Activated T-helper 1 cell treated with anti-CD3 and anti-CD28 coated beads, Interleukin-2, amount 50 U/mL, for 16 hours (primary cell): ENCODE measurements around the gene RXRA.

Experiments used
- DNase-seq, 2 donors: peaks; one replicate each; pipeline ENCODE4 v3.0.0-alpha.2; 2020; ENCODE audit warnings: low read depth in 1 of 2, low spot score in 1 of 2

RXRA gene

GRCh38 chr9:134442486-134443173, 116.4 kb downstream of the RXRA start:
- no peak for DNase-seq

- peak; percentile 74 to 78 for DNase-seq
These were observed 117.2 kb downstream of the RXRA start for GRCh38 chr9:134443174-134444037.

GRCh38 chr9:134444038-134444315, 117.7 kb downstream of the RXRA start:
- DNase-seq, result no peak

GRCh38 chr9:134445000-134445399, 118.7 kb downstream of the RXRA start:
- DNase-seq, result no peak

GRCh38 chr9:134449180-134449916, 123.1 kb downstream of the RXRA start:
- DNase-seq, result peak; percentile 54 to 65

- DNase-seq, result no peak
These were observed 125.6 kb downstream of the RXRA start for GRCh38 chr9:134451700-134452458.

- DNase-seq, result no peak
These were observed 126.5 kb downstream of the RXRA start for GRCh38 chr9:134452728-134453127.

GRCh38 chr9:134453776-134454475, 127.7 kb downstream of the RXRA start:
- no peak for DNase-seq

GRCh38 chr9:134454476-134454857, 128.2 kb downstream of the RXRA start:
- DNase-seq, result no peak

- no peak for DNase-seq
These were observed 128.8 kb downstream of the RXRA start for GRCh38 chr9:134455021-134455471.

- DNase-seq, result no peak
These were observed 129.3 kb downstream of the RXRA start for GRCh38 chr9:134455537-134455933.

GRCh38 chr9:134455934-134456755, 129.9 kb downstream of the RXRA start:
- peak; percentile 42 to 45 for DNase-seq

- DNase-seq, result no peak
These were observed 130.6 kb downstream of the RXRA start for GRCh38 chr9:134456756-134457305.

GRCh38 chr9:134457321-134458206, 131.3 kb downstream of the RXRA start:
- no peak for DNase-seq

GRCh38 chr9:134458207-134459108, 132.2 kb downstream of the RXRA start:
- DNase-seq, result no peak

GRCh38 chr9:134459164-134459563, 132.9 kb downstream of the RXRA start:
- no peak for DNase-seq

- DNase-seq, result no peak
These were observed 133.3 kb downstream of the RXRA start for GRCh38 chr9:134459573-134459972.
